H9 (cell line): ENCODE measurements around the gene F2R. TPM values are rescaled to one million over a fixed set of nuclear protein-coding genes. Genes with fewer than 3 reads are reported as not detected.

ENCODE experiments used
- DNase-seq: peaks from one replicate; pipeline ENCODE4 v3.0.0-alpha.2; 2017
- H2AFZ ChIP-seq: one replicate; pipeline ENCODE4 v1.6.1; 2013; ENCODE audit warnings: mild to moderate bottlenecking, low read length, control low read depth, moderate library complexity
- H2AK5ac ChIP-seq: 2 replicates; pipeline ENCODE4 v1.6.1; 2013; ENCODE audit warnings: low read length, control low read depth, mixed read lengths; ENCODE audit not compliant: insufficient read length
- H2BK120ac ChIP-seq: one replicate; pipeline ENCODE4 v1.6.1; 2013; ENCODE audit warnings: low read depth, mild to moderate bottlenecking, low read length, control low read depth, inconsistent platforms; ENCODE audit not compliant: poor library complexity, severe bottlenecking
- H2BK12ac ChIP-seq: 2 replicates; pipeline ENCODE4 v1.6.1; 2013; ENCODE audit warnings: low read length, control low read depth, mixed read lengths, low read depth; ENCODE audit not compliant: insufficient read length
- H2BK15ac ChIP-seq: 2 replicates; pipeline ENCODE4 v1.6.1; 2013; ENCODE audit warnings: low read depth, low read length, control low read depth
- H2BK20ac ChIP-seq: one replicate; pipeline ENCODE4 v1.6.1; 2013; ENCODE audit warnings: low read depth, mild to moderate bottlenecking, low read length, control low read depth, inconsistent platforms; ENCODE audit not compliant: poor library complexity, severe bottlenecking
- H2BK5ac ChIP-seq: 2 replicates; pipeline ENCODE4 v1.6.1; 2013; ENCODE audit warnings: low read length, control low read depth, mixed read lengths; ENCODE audit not compliant: insufficient read length
- H3K14ac ChIP-seq: 2 replicates; pipeline ENCODE4 v1.6.1; 2013; ENCODE audit warnings: low read length, control low read depth; ENCODE audit not compliant: insufficient read depth
- H3K18ac ChIP-seq: 2 replicates; pipeline ENCODE4 v1.6.1; 2013; ENCODE audit warnings: low read depth, mild to moderate bottlenecking, mixed read lengths, low read length, control low read depth; ENCODE audit not compliant: insufficient read length
- H3K23ac ChIP-seq: 2 replicates; pipeline ENCODE4 v1.6.1; 2013; ENCODE audit warnings: low read length, control low read depth, mixed read lengths, low read depth; ENCODE audit not compliant: insufficient read length
- H3K23me2 ChIP-seq: 2 replicates; pipeline ENCODE4 v1.6.1; 2013; ENCODE audit warnings: low read depth, mild to moderate bottlenecking, mixed read lengths, low read length, control low read depth; ENCODE audit not compliant: insufficient read length, poor library complexity, severe bottlenecking
- H3K27ac ChIP-seq: 2 replicates; pipeline ENCODE4 v1.5.1; 2013; ENCODE audit warnings: low read length, control low read depth, mixed read lengths, low read depth; ENCODE audit not compliant: insufficient read length
- H3K27me3 ChIP-seq: 2 replicates; pipeline ENCODE4 v1.6.1; 2013; ENCODE audit warnings: low read length, control low read depth, inconsistent platforms; ENCODE audit not compliant: insufficient read depth
- H3K4ac ChIP-seq: 2 replicates; pipeline ENCODE4 v1.6.1; 2013; ENCODE audit warnings: low read depth, mild to moderate bottlenecking, control low read depth, inconsistent platforms, low read length, moderate library complexity
- H3K4me1 ChIP-seq: 2 replicates; pipeline ENCODE4 v1.6.1; 2013; ENCODE audit warnings: low read length, control low read depth, inconsistent platforms; ENCODE audit not compliant: insufficient read depth
- H3K4me2 ChIP-seq: 2 replicates; pipeline ENCODE4 v1.6.1; 2013; ENCODE audit warnings: low read length, control low read depth, mixed read lengths; ENCODE audit not compliant: insufficient read length, insufficient read depth
- H3K56ac ChIP-seq: 2 replicates; pipeline ENCODE4 v1.6.1; 2013; ENCODE audit warnings: low read depth, mild to moderate bottlenecking, mixed read lengths, low read length, control low read depth; ENCODE audit not compliant: insufficient read length
- H3K79me1 ChIP-seq: 2 replicates; pipeline ENCODE4 v1.6.1; 2013; ENCODE audit warnings: low read depth, mild to moderate bottlenecking, moderate library complexity, low read length, control low read depth, inconsistent platforms; ENCODE audit not compliant: insufficient read depth, poor library complexity, severe bottlenecking
- H3K79me2 ChIP-seq: 2 replicates; pipeline ENCODE4 v1.6.1; 2013; ENCODE audit warnings: low read length, control low read depth, inconsistent platforms; ENCODE audit not compliant: insufficient read depth
- H3K9ac ChIP-seq: 2 replicates; pipeline ENCODE4 v1.6.1; 2013; ENCODE audit warnings: low read length, control low read depth, mixed read lengths; ENCODE audit not compliant: insufficient read length; ENCODE audit errors: extremely low read depth
- H3K9me3 ChIP-seq: one replicate; pipeline ENCODE4 v1.6.1; 2013; ENCODE audit warnings: low read depth, low read length, inconsistent platforms; ENCODE audit not compliant: control insufficient read depth
- H3T11ph ChIP-seq: one replicate; pipeline ENCODE4 v1.6.1; 2013; ENCODE audit warnings: mild to moderate bottlenecking, low read length, control low read depth, inconsistent platforms
- H4K20me1 ChIP-seq: one replicate; pipeline ENCODE4 v1.6.1; 2013; ENCODE audit not compliant: control insufficient read depth, insufficient read length, insufficient read depth
- H4K5ac ChIP-seq: 2 replicates; pipeline ENCODE4 v1.6.1; 2013; ENCODE audit warnings: low read depth, mild to moderate bottlenecking, mixed read lengths, low read length, control low read depth; ENCODE audit not compliant: insufficient read length
- H4K8ac ChIP-seq: replicated peaks from 2 replicates; pipeline ENCODE4 v1.6.1; 2013; ENCODE audit warnings: low read length, control low read depth, mixed read lengths, low read depth; ENCODE audit not compliant: insufficient read length
- H4K91ac ChIP-seq: 2 replicates; pipeline ENCODE4 v1.6.1; 2013; ENCODE audit warnings: low read depth, mild to moderate bottlenecking, moderate library complexity, mixed read lengths, low read length, control low read depth; ENCODE audit not compliant: insufficient read length
- H3K27ac Mint-ChIP-seq, 3 experiments: 2 replicates in 2 of 3; 3 replicates in 1 of 3; pipeline ENCODE4 v1.8.0; 2020 to 2021; ENCODE audit warnings: mixed read lengths in 3 of 3, mild to moderate bottlenecking in 1 of 3, moderate library complexity in 1 of 3
- H3K27me3 Mint-ChIP-seq: 2 replicates; pipeline ENCODE4 v1.8.0; 2021; ENCODE audit warnings: low read depth, mild to moderate bottlenecking, moderate library complexity, mixed read lengths
- H3K36me3 Mint-ChIP-seq, 3 experiments: 2 replicates in 2 of 3; 3 replicates in 1 of 3; pipeline ENCODE4 v1.8.0; 2020 to 2021; ENCODE audit warnings: low read depth in 3 of 3, mixed read lengths in 3 of 3; ENCODE audit not compliant: insufficient read depth in 1 of 3
- H3K4me1 Mint-ChIP-seq, 2 experiments: 2 replicates each; pipeline ENCODE4 v1.8.0; 2020; ENCODE audit warnings: mixed read lengths in 2 of 2
- H3K4me3 Mint-ChIP-seq, 2 experiments: 2 replicates in 1 of 2; 3 replicates in 1 of 2; pipeline ENCODE4 v1.8.0; 2020 to 2021; ENCODE audit warnings: mild to moderate bottlenecking in 2 of 2, mixed read lengths in 2 of 2, moderate library complexity in 1 of 2
- H3K9me3 Mint-ChIP-seq, 2 experiments: 2 replicates in 1 of 2; 3 replicates in 1 of 2; pipeline ENCODE4 v1.8.0; 2020; ENCODE audit warnings: mild to moderate bottlenecking in 2 of 2, mixed read lengths in 2 of 2, moderate library complexity in 1 of 2
- total RNA-seq: library from RNA; stranded (reverse); gene quantifications from 2 replicates; pipeline ENCODE4 v1.2.1, GENCODE V29; 2021
- TF ChIP-seq, protein P1 (sequence below): fragments of 200-600 bp; sonication (generic); conservative IDR thresholded peaks from 3 replicates; pipeline ENCODE4 v1.8.0; 2021; ENCODE audit warnings: antibody characterized with exemption, mild to moderate bottlenecking

Gene F2R
- total RNA-seq, 1 experiment from 2014 or later: 14.8 TPM

- Histone ChIP-seq H3K23me2 (no peaks in the 10 kb centered on the region), H2BK15ac (no peak overlapping the region), H3K23ac (no peak overlapping the region), H3K27me3 (no peaks in the 10 kb centered on the region), H3K4ac (no peak overlapping the region), H3K79me1 (no peaks in the 10 kb centered on the region), H3K9ac (no peak overlapping the region), H2BK12ac (no peak overlapping the region), H3K9me3 (no peaks in the 10 kb centered on the region), H4K91ac (no peak overlapping the region), H3K18ac (no peak overlapping the region), H2AFZ (no peak overlapping the region), H2BK120ac (no peak overlapping the region), H3K14ac (no peak overlapping the region), H3K4me2 (no peak overlapping the region), H4K5ac (no peak overlapping the region), H3K79me2 (no peaks in the 10 kb centered on the region), H3K56ac (no peak overlapping the region), H2BK5ac (no peak overlapping the region), H2BK20ac (no peak overlapping the region), H4K8ac (no peak overlapping the region), H3T11ph (no peak overlapping the region), H4K20me1 (no peaks in the 10 kb centered on the region), H2AK5ac (no peak overlapping the region), H3K4me1 (no peaks in the 10 kb centered on the region), H3K27ac (no peak overlapping the region)
- DNase-seq: no peak
- Mint-ChIP-seq H3K36me3 (peaks cover 0 to 7% (median 3%) of the 10 kb centered on the region in 3 experiments; a peak in 3 of 7 replicates), H3K27ac (no peak overlapping the region), H3K9me3 (no peaks in the 10 kb centered on the region), H3K4me1 (peaks cover 9 to 10% of the 10 kb centered on the region in 2 experiments; a peak in 3 of 4 replicates), H3K27me3 (no peaks in the 10 kb centered on the region), H3K4me3 (no peak overlapping the region)
- TF ChIP-seq, protein P1, sequence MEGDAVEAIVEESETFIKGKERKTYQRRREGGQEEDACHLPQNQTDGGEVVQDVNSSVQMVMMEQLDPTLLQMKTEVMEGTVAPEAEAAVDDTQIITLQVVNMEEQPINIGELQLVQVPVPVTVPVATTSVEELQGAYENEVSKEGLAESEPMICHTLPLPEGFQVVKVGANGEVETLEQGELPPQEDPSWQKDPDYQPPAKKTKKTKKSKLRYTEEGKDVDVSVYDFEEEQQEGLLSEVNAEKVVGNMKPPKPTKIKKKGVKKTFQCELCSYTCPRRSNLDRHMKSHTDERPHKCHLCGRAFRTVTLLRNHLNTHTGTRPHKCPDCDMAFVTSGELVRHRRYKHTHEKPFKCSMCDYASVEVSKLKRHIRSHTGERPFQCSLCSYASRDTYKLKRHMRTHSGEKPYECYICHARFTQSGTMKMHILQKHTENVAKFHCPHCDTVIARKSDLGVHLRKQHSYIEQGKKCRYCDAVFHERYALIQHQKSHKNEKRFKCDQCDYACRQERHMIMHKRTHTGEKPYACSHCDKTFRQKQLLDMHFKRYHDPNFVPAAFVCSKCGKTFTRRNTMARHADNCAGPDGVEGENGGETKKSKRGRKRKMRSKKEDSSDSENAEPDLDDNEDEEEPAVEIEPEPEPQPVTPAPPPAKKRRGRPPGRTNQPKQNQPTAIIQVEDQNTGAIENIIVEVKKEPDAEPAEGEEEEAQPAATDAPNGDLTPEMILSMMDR: no peak
Observed at GRCh38 chr5:76704131-76704663, 11.7 kb upstream of the F2R start.
